Suppressor macrophage (primary cell): ENCODE measurements around the gene SH3BP5.

ENCODE experiments used
- DNase-seq, 4 experiments: peaks; one replicate each; pipeline ENCODE4 v3.0.0-alpha.2; 2020 to 2022

The SH3BP5 gene

GRCh38 chr3:15273227-15273626 is 59.2 kb downstream of the SH3BP5 start:
- peak; percentile 59 to 77 (median 72) for DNase-seq

DNA sequence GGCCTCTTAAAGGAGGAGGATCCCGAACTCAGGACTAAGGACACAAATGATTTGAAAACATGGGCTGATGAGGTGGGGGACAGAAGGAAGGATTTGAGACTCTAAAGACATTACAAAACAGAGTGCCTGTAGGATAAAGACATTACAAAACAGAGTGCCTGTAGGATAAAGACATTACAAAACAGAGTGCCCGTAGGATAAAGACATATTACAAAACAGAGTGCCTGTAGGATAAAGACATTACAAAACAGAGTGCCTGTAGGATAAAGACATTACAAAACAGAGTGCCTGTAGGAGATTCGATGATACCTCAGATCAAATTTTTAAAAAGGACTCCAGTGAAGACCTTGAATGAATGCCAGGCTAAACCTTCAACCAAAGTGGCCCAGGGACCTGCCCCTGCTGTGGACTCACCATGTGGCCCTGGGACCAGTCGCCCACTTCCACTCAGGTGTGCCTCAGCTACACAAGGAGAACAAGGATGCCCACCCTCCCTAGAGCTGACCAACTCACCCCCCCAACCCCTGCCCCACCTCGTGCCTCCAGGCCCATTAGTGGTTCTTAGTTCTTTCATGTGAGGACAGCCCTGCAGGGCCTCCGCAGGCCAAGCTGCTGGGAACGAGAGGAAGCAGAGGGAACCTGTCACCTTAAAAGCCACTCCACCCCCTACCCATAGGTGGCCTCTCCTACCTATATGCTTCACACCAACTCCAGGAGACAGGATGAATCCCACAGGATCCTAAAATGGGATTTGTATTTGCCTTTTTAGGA is 59.8 kb downstream of the SH3BP5 start:
- peak in 3 of 4 experiments; percentile 31 to 74 (median 35) for DNase-seq

- DNase-seq = peak; percentile 93 to 98 (median 96)
Observed at GRCh38 chr3:15271785-15272381, 60.5 kb downstream of the SH3BP5 start.

DNA sequence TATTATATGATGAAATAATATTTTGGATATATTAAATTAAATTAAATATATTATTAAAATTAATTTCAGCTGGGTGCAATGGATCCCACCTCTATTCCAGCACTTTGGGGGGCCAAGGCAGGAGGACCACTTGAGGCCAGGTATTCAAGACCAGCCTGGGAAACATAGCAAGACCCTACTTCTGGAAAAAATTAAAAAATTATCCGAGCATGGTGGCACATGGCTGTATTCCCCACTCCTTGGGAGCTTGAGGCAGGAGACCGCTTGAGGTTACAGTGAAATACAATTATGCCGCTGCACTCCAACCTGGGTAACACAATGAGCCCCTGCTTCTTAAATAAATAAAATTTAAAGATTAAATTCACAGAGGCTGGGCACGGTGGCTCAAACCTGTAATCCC is 61.4 kb downstream of the SH3BP5 start:
- no peak for DNase-seq

DNA sequence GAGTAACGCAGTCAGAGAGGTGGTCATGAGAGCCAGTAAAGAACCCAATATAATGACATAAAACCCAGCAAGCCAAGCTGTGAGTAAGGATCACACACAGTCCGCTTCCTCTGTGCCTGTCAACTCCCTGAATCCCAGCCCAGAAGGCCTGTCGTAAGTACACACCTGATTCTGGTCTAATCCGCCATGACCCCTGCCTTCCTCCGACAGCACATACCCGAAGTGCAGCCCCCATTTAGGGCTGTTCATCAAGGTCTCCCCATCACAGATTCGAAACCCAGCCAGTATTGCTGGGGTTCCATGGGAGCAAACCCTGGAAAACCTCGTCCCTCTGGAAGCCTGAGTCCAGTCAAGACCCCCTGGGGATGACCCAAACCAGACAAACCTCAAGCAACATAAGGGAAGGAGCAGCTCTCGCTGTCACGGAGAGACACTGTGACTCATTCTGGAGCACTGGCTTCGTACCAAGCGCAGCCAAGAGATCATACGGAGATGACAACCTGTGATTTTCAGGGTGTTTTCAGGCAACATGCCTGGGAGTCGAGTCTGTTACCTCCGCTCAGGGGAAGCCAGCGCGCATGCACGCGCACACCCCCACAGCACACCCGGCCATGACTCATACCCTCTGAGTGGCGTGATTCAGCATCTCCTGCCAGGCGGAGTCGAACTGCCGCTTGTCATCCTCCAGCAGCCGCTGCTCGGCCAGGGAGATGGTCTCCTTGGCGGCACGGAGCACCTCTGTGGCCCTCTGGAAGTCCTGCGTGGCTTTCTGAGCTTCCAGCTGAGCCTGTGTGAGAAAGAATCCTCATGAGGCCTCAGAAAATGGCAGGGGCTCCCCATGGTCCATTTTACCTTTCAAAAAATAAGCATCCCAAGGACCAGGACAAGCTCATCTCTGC is 63.0 kb downstream of the SH3BP5 start:
- peak; percentile 95 to 98 (median 96) for DNase-seq

DNA sequence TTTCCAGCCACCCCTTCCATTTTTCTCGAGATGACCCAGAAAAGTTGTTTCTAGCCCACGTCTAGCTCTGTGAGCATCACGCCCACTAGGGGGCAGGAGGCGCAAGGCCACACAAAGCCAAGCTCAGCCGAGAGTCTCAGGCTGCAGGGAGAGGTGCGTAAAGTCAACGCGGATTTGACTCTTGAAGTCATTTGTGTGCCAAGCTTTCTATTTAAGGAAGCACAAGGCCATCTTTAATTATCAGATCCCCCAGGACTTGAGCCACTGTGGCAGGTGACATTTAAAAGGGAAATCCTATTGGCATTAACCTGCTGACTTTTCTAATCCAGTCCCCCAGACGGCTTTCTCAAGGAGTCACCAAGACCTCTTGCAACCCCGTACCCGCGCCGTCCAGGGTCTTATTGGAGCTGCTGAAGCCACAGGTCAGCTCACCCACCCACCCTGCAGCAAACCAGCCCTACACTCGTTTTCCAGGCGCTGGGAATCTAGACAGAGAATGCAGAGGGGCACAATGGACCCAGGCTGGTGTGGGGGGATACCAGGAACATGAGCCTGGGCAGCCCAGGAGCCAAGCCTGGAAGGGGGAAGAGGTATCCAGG is 64.3 kb downstream of the SH3BP5 start:
- peak; percentile 94 to 96 (median 96) for DNase-seq

- DNase-seq = no peak
Observed at GRCh38 chr3:15267502-15267901, 64.9 kb downstream of the SH3BP5 start.

- DNase-seq = no peak
Observed at GRCh38 chr3:15266510-15267376, 65.6 kb downstream of the SH3BP5 start.

- DNase-seq = peak in 1 of 4 experiments; percentile 35
Observed at GRCh38 chr3:15265655-15266509, 66.5 kb downstream of the SH3BP5 start.

GRCh38 chr3:15264486-15264885 is 67.9 kb downstream of the SH3BP5 start:
- DNase-seq = peak in 2 of 4 experiments; percentile 34 to 51

- DNase-seq = no peak
Observed at GRCh38 chr3:15263926-15264325, 68.5 kb downstream of the SH3BP5 start.

- DNase-seq = no peak
Observed at GRCh38 chr3:15263120-15263519, 69.3 kb downstream of the SH3BP5 start.

DNA sequence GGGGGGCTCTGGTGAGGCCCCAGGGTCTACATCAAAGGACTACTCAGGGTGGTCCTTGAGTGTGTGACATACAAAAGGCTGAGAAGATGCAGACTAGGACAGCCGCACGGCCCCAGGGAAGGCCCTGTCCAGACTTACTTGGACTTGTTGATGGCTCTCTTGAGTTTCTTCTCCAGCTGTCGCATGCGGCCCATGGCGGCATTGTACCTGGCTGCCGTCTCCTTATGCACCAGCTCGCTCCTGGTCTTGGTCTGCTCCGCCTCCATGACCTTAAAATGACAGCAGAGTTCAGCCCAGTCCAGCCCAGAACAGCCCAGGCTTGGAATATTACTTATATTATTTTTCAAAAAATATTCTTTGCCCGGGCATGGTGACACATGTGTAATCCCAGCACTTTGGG is 70.4 kb downstream of the SH3BP5 start:
- DNase-seq = no peak

DNA sequence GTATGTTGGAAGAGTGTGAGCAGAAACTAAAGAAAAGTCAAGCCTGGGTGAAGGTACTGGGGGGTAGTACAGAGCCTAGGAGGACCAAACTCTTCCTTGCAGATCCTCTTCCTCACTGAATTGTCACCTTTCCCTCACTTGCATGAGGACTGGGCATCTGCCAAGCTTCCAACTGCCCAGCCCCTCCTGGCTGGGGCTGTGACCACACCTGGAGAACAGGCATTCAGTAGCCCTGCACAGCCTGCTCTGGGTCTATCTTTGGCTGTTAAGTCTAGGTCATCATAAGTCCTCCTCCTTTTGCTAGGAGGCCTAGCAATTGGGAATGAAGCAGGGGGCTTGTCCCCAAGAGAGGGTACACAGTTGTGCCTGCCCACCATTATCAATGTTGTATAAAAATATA is 71.1 kb downstream of the SH3BP5 start:
- no peak for DNase-seq

- no peak for DNase-seq
Observed at GRCh38 chr3:15260531-15260930, 71.9 kb downstream of the SH3BP5 start.

DNA sequence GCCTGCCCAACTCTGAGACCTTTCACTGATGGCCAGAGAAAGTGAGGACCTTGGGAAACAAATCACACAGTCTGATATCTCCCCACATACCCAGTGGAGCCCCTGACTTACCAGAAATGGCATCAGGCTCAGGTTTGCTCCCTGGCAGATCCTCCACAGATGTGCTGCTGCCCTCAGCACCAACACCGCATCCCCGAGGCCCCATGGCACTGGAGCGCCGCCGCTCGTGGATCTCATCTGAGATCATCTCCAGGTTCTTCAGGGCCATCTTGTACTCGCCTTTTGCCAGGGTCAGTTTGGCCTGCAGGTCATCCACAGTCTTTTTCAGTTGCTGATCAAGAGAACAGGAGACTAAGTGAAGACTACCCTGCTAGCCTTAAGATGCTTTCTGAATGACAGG is 73.7 kb downstream of the SH3BP5 start:
- DNase-seq = no peak

GRCh38 chr3:15256861-15257341 is 75.5 kb downstream of the SH3BP5 start:
- no peak for DNase-seq

DNA sequence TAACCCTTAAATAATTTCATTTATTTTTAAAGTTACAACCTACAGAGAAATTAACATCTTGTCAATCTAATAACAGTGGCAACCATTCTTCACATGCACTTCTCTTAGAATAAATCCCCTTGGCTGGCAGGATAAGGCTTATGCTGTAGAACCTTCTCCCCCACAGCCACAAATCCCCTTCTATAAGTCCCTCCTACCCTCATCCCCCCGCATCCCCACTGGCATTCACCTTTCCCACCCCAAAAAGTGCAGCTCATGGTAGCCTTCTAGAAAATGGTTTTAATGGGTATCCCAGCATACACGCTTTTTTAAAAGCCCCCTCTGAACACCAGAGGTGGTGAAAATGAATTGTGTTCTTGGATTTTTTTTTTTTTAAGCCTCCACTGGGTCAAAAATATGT is 77.2 kb downstream of the SH3BP5 start:
- DNase-seq = no peak

- DNase-seq = no peak
Observed at GRCh38 chr3:15253023-15253697, 79.2 kb downstream of the SH3BP5 start.

DNA sequence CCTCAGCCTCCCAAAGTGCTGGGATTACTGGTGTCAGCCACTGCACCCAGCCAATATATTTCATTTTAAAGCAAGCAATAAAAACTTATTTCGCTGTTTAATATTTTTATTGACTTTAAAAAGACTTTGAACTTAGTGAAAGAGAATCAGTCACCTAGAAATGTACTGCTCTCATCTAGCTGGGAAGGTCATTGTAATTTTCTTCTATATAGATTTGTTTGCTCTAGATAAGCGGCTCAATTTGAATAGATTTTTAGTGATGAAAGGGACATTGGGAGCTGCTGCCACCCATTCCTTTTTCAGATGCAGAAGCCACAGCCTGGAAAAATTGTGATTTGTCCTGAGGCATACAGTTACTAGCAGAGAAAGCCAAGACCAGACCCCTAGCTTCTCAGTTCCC is 86.2 kb downstream of the SH3BP5 start:
- DNase-seq = no peak
